Sigmoid colon (tissue), 7 donors: Measurements from ENCODE around the gene IL15. TPM values are rescaled to one million over a fixed set of nuclear protein-coding genes. Genes with fewer than 3 reads are reported as not detected.

Source experiments
- DNase-seq: peaks from one replicate; pipeline ENCODE4 v3.0.0-alpha.2; 2019
- H3K27ac ChIP-seq, 4 donors: fragments of 200-600 bp; sonication (generic); one replicate each; pipeline ENCODE4 v1.5.1; 2016 to 2019; ENCODE audit warnings: mild to moderate bottlenecking in 1 of 4
- H3K27me3 ChIP-seq, 3 donors: fragments of 200-600 bp; sonication (generic); one replicate each; pipeline ENCODE4 v1.5.1; 2019; ENCODE audit warnings: mild to moderate bottlenecking in 1 of 3
- H3K36me3 ChIP-seq, 4 donors: fragments of 200-600 bp; sonication (generic); one replicate each; pipeline ENCODE4 v1.5.1; 2016 to 2019
- H3K4me1 ChIP-seq, 4 donors: fragments of 200-600 bp; sonication (generic); one replicate each; pipeline ENCODE4 v1.5.1; 2017 to 2019
- H3K4me3 ChIP-seq, 4 donors: fragments of 200-600 bp; sonication (generic); one replicate each; pipeline ENCODE4 v1.5.1; 2017 to 2019; ENCODE audit warnings: mild to moderate bottlenecking in 2 of 4, moderate library complexity in 1 of 4
- H3K9me3 ChIP-seq, 4 donors: fragments of 200-600 bp in 3 of 4; sonication (generic) in 3 of 4; one replicate each; pipeline versions ENCODE4 v1.5.1 to v1.6.1; 2013 to 2019
- CTCF ChIP-seq, 4 experiments: fragments of 450-650 bp in 3 of 4; fragments of 200-600 bp in 1 of 4; IDR thresholded peaks; one replicate each; pipeline ENCODE4 v1.5.1; 2016 to 2019; ENCODE audit warnings: antibody characterized with exemption in 4 of 4, mild to moderate bottlenecking in 3 of 4, moderate library complexity in 2 of 4
- POLR2A ChIP-seq, 2 donors: fragments of 450-650 bp; IDR thresholded peaks; one replicate each; pipeline ENCODE4 v1.6.1; 2016; ENCODE audit warnings: antibody characterized with exemption in 2 of 2, mild to moderate bottlenecking in 2 of 2, moderate library complexity in 2 of 2
- POLR2AphosphoS5 ChIP-seq, 4 donors: sonication (generic); formaldehyde crosslinking; IDR thresholded peaks; one replicate each; pipeline ENCODE4 v1.6.1; 2017; ENCODE audit warnings: antibody characterized with exemption in 4 of 4
- intact Hi-C: fragments of 100-400 bp; cut with DNase I; formaldehyde crosslinking; loops from one replicate; pipeline ENCODE4 v1.15.1; 2023
- polyA plus RNA-seq, 3 donors: library from polyadenylated mRNA; stranded (reverse); fragments of 200-250 nt; gene quantifications; one replicate each; pipeline ENCODE4 v1.2.3, GENCODE V29; 2013
- total RNA-seq, 4 donors: library from RNA; depleted of rRNA; stranded (reverse); fragments of >200 nt; gene quantifications; one replicate each; pipeline ENCODE4 v1.1.0, GENCODE V29; 2016
- donor health status: healthy with polysubstance abuse.
- donor health status: Bipolar disorder and iron deficiency.
- donor health status: healthy.

Gene IL15
- total and polyA plus RNA-seq, 7 donors, result 5.9 to 16.1 (median 6.5) TPM

DNA sequence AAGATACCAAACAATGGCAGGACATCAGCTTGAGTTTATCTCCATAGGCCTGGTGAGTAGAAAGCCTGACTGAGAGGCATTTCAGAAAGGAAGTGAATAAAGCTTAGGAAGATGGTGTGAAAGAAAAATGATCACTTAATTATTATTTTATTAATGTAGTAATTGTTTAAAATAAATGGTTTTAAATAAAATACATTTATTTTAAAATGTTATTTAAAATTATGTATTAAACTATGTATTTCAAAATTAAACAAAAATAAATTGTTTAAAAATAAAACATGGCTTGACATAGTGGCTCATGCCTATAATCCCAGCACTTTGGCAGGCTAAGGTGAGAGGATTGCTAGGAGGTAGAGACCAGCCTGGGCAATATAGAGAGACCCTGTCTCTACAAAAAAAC lies 145.8 kb downstream of the IL15 start:
- DNase-seq, result no peak
- TF ChIP-seq POLR2AphosphoS5 (IDR thresholded peaks at IDR 0.05) (no peak), POLR2A (IDR thresholded peaks at IDR 0.05) (no peak), CTCF (IDR thresholded peaks at IDR 0.05) (no peak)
- intact Hi-C loops, result no loop called here

More for the DNA sequence above, 145.8 kb downstream of the IL15 start:
- H3K27ac ChIP-seq, result no peak overlapping the region
- no peaks in the 10 kb centered on the region for H3K27me3 ChIP-seq
- no peaks in the 10 kb centered on the region for H3K36me3 ChIP-seq
- H3K9me3 ChIP-seq, result no peaks in the 10 kb centered on the region
- no peak overlapping the region for H3K4me3 ChIP-seq
- H3K4me1 ChIP-seq, result no peaks in the 10 kb centered on the region
